Esophagus muscularis mucosa (tissue), 4 donors: ENCODE measurements around the gene SLC26A9. TPM values are rescaled to one million over a fixed set of nuclear protein-coding genes. Genes with fewer than 3 reads are reported as not detected.

Experiments
- DNase-seq: peaks from one replicate; pipeline ENCODE4 v3.0.0-alpha.2; 2017; ENCODE audit errors: extremely low spot score
- H3K27ac ChIP-seq, 4 donors: fragments of 200-600 bp; sonication (generic); replicated peaks in 1 of 4; 1 replicate in 3 of 4; 2 replicates in 1 of 4; pipeline ENCODE4 v1.5.1; 2016 to 2019; ENCODE audit warnings: mild to moderate bottlenecking in 1 of 4
- H3K27me3 ChIP-seq, 4 donors: fragments of 200-600 bp; sonication (generic); one replicate each; pipeline versions ENCODE4 v1.5.1 to v1.6.0; 2016 to 2019
- H3K36me3 ChIP-seq, 4 donors: fragments of 200-600 bp; sonication (generic); one replicate each; pipeline ENCODE4 v1.5.1; 2016 to 2019
- H3K4me1 ChIP-seq, 4 donors: fragments of 200-600 bp; sonication (generic); one replicate each; pipeline ENCODE4 v1.5.1; 2016 to 2019
- H3K4me3 ChIP-seq, 4 donors: fragments of 200-600 bp; sonication (generic); 1 replicate in 2 of 4; 2 replicates in 2 of 4; pipeline ENCODE4 v1.5.1; 2016 to 2019; ENCODE audit warnings: mild to moderate bottlenecking in 4 of 4, moderate library complexity in 1 of 4
- H3K9me3 ChIP-seq, 4 donors: fragments of 200-600 bp; sonication (generic); 1 replicate in 3 of 4; 2 replicates in 1 of 4; pipeline ENCODE4 v1.5.1; 2016 to 2019
- EP300 ChIP-seq: sonication (generic); formaldehyde crosslinking; IDR thresholded peaks from one replicate; pipeline ENCODE4 v1.6.1; 2017; ENCODE audit warnings: antibody characterized with exemption
- POLR2A ChIP-seq: fragments of 450-650 bp; IDR thresholded peaks from one replicate; pipeline ENCODE4 v1.6.1; 2017; ENCODE audit warnings: antibody characterized with exemption, moderate library complexity, mild to moderate bottlenecking, low read depth
- POLR2AphosphoS5 ChIP-seq, 2 donors: sonication (generic); formaldehyde crosslinking; IDR thresholded peaks; one replicate each; pipeline ENCODE4 v1.6.1; 2017; ENCODE audit warnings: antibody characterized with exemption in 2 of 2
- WGBS: methylation state at CpG from one replicate; pipeline ENCODE4 v1.1.5; 2018; 5-methylcytosine and 5-hydroxymethylcytosine counted together
- intact Hi-C: fragments of 100-400 bp; cut with DNase I; formaldehyde crosslinking; loops from one replicate; pipeline ENCODE4 v1.15.1; 2023
- total RNA-seq, 4 donors: library from RNA; depleted of rRNA; stranded (reverse); fragments of >200 nt; gene quantifications; one replicate each; pipeline versions ENCODE4 v1.1.0 to v1.2.1, GENCODE V29; 2016
- TF ChIP-seq, protein P1 (sequence below), 3 experiments: fragments of 200-600 bp in 2 of 3; fragments of 450-650 bp in 1 of 3; sonication (generic) in 2 of 3; IDR thresholded peaks; one replicate each; pipeline ENCODE4 v1.5.1; 2017 to 2019; ENCODE audit warnings: antibody characterized with exemption in 3 of 3, mild to moderate bottlenecking in 2 of 3, moderate library complexity in 1 of 3

Gene SLC26A9
- total RNA-seq, 4 donors from 2014 or later, result under 0.01 TPM; not detected in 3

DNA sequence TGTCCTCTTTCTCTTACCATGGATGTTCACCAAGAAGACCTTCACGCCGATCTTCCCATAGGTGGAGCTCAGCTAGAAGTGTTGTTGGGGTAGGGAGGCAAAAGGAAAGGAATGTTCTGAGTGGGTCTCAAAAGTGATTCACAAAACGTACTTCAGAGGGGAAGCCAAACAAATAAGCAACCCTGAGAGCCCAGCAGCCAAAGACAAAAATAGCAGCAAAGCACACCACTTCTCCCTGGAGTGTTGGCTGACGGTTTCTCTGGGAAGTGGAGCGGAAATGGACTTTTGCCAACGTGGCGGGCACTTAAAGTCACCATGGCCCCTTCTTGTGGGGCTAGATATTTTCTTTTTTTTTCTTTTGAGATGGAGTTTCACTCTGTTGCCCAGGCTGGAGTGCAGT, 23.1 kb downstream of the SLC26A9 start:
- no peak for TF ChIP-seq EP300
- TF ChIP-seq POLR2AphosphoS5 (IDR thresholded peaks at IDR 0.05), result no peak
- TF ChIP-seq, protein P1, sequence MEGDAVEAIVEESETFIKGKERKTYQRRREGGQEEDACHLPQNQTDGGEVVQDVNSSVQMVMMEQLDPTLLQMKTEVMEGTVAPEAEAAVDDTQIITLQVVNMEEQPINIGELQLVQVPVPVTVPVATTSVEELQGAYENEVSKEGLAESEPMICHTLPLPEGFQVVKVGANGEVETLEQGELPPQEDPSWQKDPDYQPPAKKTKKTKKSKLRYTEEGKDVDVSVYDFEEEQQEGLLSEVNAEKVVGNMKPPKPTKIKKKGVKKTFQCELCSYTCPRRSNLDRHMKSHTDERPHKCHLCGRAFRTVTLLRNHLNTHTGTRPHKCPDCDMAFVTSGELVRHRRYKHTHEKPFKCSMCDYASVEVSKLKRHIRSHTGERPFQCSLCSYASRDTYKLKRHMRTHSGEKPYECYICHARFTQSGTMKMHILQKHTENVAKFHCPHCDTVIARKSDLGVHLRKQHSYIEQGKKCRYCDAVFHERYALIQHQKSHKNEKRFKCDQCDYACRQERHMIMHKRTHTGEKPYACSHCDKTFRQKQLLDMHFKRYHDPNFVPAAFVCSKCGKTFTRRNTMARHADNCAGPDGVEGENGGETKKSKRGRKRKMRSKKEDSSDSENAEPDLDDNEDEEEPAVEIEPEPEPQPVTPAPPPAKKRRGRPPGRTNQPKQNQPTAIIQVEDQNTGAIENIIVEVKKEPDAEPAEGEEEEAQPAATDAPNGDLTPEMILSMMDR (IDR thresholded peaks at IDR 0.05), result no peak
- TF ChIP-seq POLR2A, result no peak
- Histone ChIP-seq H3K36me3 (no peaks in the 10 kb centered on the region), H3K4me1 (peaks cover 0 to 18% (median 8%) of the 10 kb centered on the region in 4 donors), H3K27me3 (peaks cover 0 to 14% (median 0%) of the 10 kb centered on the region in 4 donors), H3K4me3 (no peak overlapping the region), H3K27ac (no peak overlapping the region), H3K9me3 (no peaks in the 10 kb centered on the region)
- intact Hi-C loops, result no loop called here
- no peak for DNase-seq
- WGBS, result 57% methylated on average over 7 of the region's 7 CpGs

DNA sequence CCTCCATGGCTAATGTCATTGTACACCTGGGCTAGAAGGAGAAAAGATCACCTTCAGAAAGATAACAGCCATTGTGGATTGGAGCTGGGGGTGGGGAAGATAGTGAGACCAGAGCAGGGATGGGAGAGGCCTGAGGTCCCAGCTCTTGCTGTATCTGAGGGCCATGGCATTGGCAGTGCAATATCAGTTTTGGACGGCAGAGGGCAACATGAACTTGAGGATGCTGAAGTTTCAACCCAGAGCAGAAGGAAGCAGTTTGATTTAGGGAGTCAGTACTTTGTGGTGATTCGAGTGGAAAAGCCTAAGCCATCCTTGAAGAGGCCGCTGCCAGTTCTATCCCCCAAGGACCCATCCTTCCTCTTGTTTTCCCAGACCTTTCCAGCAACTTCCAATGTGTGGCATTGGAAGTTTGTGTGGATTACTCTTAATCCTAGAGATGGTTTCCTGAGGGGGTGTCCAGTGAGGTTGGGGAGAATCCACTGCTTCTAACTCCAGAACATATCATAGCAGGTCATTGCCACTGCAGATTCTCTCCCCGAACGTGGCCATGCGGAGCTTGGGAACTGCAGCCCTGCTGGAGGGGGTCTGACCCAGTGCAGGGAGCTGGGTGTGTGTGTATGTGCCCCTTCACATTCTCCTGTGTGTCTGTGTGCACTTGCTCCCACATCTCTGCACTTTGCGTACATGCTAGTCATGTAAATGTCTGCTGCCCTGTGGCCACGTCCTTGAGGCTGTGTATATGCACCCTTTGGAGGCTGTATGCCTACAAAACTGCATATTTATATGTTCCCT, 24.1 kb downstream of the SLC26A9 start:
- peaks cover 0 to 14% (median 0%) of the 10 kb centered on the region in 4 donors for H3K27me3 ChIP-seq
- no peaks in the 10 kb centered on the region for H3K9me3 ChIP-seq
- H3K36me3 ChIP-seq, result no peaks in the 10 kb centered on the region
- 51% methylated on average over 8 of the region's 8 CpGs for WGBS
- H3K27ac ChIP-seq, result no peak overlapping the region
- H3K4me3 ChIP-seq, result no peak overlapping the region
- DNase-seq, result peak; percentile 95
- TF ChIP-seq EP300, result no peak
- TF ChIP-seq POLR2AphosphoS5 (IDR thresholded peaks at IDR 0.05), result no peak
- TF ChIP-seq, protein P1 (IDR thresholded peaks at IDR 0.05), result peak; percentile 86 to 97 (median 92)
- no peak for TF ChIP-seq POLR2A
- H3K4me1 ChIP-seq, result peaks cover 5 to 28% (median 17%) of the 10 kb centered on the region in 4 donors
- intact Hi-C loops, result loop anchor here (2.0 to 5.0 kb wide), 3 partner anchors 58 to 183 kb away; no protein-coding TSS in a partner anchor

DNA sequence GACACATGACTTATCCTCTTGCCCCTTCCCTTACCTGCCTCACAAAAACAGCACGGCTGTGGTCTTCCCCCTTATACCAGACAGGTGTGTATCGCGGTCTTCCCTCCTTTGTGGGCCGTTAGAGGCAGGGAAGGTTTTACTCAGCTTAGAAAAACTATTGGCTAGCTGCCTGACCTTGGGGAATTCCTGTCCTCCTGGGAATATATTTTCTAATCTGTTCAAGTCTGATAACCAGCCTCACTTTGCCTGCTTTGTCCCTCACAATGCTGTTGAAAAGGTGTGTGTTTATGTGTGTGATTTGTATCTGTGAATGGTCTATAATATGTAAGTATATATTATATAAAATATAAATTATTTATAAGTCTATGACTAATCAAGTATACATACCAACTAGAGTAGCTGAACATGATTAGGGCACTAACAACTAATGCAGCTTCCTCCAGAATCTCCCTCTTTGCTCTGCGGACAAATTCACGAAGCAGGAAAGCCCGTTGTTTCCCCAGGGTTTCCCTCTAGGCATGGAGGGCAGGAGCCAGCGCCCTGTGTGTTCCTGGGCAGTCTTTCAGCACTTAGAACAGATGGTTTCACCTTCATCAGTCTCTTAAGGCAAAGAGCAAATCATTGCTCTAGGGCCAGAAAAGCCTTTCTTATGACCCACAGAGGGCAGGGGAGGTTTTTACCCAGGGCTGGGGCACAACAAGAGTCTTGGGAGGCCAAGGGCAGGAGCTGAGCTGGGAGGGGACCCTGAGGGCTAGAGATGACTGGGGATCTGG, 25.6 kb downstream of the SLC26A9 start:
- intact Hi-C loops, result loop anchor here (2.0 to 5.0 kb wide), 3 partner anchors 59 to 185 kb away; no protein-coding TSS in a partner anchor
- H3K9me3 ChIP-seq, result no peaks in the 10 kb centered on the region
- no peak for TF ChIP-seq POLR2AphosphoS5 (IDR thresholded peaks at IDR 0.05)
- TF ChIP-seq, protein P1 (IDR thresholded peaks at IDR 0.05), result no peak
- no peak for TF ChIP-seq EP300
- TF ChIP-seq POLR2A, result no peak
- no peak overlapping the region for H3K27ac ChIP-seq
- no peak overlapping the region for H3K4me3 ChIP-seq
- peaks cover 17 to 39% (median 29%) of the 10 kb centered on the region in 4 donors for H3K4me1 ChIP-seq
- H3K27me3 ChIP-seq, result peaks cover 0 to 14% (median 0%) of the 10 kb centered on the region in 4 donors
- 81% methylated on average over 8 of the region's 8 CpGs for WGBS
- DNase-seq, result no peak
- H3K36me3 ChIP-seq, result no peaks in the 10 kb centered on the region

DNA sequence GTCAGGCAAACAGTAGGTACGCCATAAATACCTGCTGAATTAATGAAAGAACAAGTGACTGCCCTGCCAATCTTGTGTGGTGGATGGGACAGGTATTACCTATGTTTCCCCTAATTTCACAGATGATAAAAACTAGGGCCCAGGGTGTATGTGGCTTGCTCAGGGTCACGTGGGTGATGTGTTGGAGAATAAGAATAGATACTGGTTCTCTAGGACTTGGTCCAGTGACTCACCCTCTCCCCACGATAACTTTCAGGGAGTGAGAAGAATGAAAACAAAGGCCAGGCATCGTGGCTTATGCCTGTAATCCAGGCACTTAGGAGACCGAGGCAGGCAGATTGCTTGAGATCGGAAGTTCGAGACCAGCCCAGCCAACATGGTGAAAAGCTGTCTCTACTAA, 26.7 kb downstream of the SLC26A9 start:
- Histone ChIP-seq H3K4me1 (peaks cover 17 to 39% (median 29%) of the 10 kb centered on the region in 4 donors), H3K36me3 (no peaks in the 10 kb centered on the region), H3K27ac (no peak overlapping the region), H3K27me3 (peaks cover 0 to 5% (median 0%) of the 10 kb centered on the region in 4 donors), H3K4me3 (no peak overlapping the region), H3K9me3 (no peaks in the 10 kb centered on the region)
- WGBS, result 79% methylated on average over 7 of the region's 7 CpGs
- DNase-seq, result no peak
- TF ChIP-seq POLR2AphosphoS5 (IDR thresholded peaks at IDR 0.05) (no peak), EP300 (no peak), POLR2A (no peak)
- TF ChIP-seq, protein P1 (IDR thresholded peaks at IDR 0.05), result no peak
- intact Hi-C loops, result loop anchor here (5.0 kb wide), 2 partner anchors 124 to 186 kb away; no protein-coding TSS in a partner anchor
